ENCODE measurements around the gene HCN3. TPM values are rescaled to one million over a fixed set of nuclear protein-coding genes. Genes with fewer than 3 reads are reported as not detected.

HCN3 gene
- total RNA-seq, 4 donors from 2014 or later: 6.6 to 12.8 (median 10.4) TPM

DNA sequence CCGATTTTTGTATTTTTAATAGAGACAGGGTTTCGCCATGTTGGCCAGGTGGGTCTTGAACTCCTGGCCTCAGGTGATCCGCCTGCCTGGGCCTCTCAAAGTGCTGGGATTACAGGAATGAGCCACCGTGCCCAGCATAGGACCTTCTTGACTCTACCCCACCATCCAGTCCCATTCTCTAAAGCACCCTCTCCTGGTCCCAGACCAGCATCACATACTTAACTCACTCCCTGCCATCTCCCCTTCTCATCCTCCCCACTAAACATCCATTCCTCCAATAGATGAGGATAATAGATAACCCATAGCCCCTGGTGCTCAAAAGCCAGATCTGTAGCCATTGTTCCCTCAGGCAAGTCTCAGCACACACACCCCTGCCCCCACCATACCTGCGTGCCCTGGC, 24.1 kb upstream of the HCN3 start:
- WGBS: 86% methylated on average over 5 of the region's 5 CpGs
- Histone ChIP-seq H3K4me3 (no peak overlapping the region), H3K4me1 (peaks cover 50% of the 10 kb centered on the region), H3K27ac (no peak overlapping the region), H3K9me3 (no peaks in the 10 kb centered on the region), H3K36me3 (peaks cover 9% of the 10 kb centered on the region), H3K27me3 (no peaks in the 10 kb centered on the region)
- no peak for DNase-seq (ENCODE audit: low spot score in 2 of 2)
- no peak for TF ChIP-seq CTCF (IDR thresholded peaks at IDR 0.05)
- TF ChIP-seq POLR2A (IDR thresholded peaks at IDR 0.05): no peak
- no peak for TF ChIP-seq EP300 (IDR thresholded peaks at IDR 0.05)
- TF ChIP-seq POLR2AphosphoS5 (IDR thresholded peaks at IDR 0.05): no peak

DNA sequence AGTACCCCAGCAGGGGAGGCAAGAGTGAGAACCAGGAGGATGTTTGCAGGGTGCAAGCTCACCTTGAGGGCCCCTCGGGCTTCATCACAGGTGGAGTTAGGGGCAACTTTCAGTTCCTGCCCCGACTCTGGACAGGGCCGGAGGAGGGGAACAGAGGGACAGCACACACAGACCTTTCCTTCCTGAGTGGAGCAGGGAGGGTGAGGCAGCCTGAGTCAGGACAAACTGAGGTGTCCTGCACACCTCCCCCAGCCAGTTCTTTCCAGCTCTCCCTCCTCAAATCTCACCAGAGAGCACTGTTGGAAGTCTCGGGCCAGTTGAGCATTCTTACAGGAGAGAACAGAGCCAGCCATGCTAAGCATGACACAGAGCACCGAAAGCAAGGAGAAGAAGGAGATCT, 23.5 kb upstream of the HCN3 start:
- Histone ChIP-seq H3K27ac (no peak overlapping the region), H3K4me3 (peak overlapping the region; percentile 94)
- 65% methylated on average over 5 of the region's 5 CpGs for WGBS

DNA sequence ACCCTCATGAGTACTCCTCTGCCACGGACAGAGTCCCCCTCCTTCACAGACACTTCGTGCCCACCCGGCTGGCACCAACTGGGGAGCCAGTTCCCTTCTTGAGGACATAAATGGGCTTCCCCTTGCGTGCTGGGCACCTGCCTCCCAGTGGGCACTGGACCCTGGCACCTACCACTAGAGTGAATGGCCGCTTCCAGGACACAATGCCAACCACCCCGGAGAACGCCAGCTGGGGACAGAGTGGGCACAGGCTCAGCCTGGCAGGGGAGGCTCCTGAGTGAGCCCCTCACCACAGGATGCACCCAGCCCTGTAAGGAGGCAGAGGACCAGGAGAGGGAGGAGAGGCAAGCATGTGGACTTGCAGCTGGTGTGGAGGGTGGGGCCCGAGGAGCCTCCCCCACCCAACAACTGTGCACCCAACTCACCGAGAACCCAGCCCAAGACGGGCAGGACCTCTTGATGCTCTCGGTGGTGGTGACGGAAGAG, 23.0 kb upstream of the HCN3 start:
- WGBS: 7% methylated on average over 3 of the region's 12 CpGs
- TF ChIP-seq CTCF (IDR thresholded peaks at IDR 0.05) (no peak), POLR2AphosphoS5 (IDR thresholded peaks at IDR 0.05) (no peak), POLR2A (IDR thresholded peaks at IDR 0.05) (no peak)
- Histone ChIP-seq H3K9me3 (no peaks in the 10 kb centered on the region), H3K36me3 (peaks cover 13% of the 10 kb centered on the region), H3K4me3 (peak overlapping the region; percentile 94), H3K27me3 (no peaks in the 10 kb centered on the region), H3K4me1 (peaks cover 50% of the 10 kb centered on the region), H3K27ac (no peak overlapping the region)
- DNase-seq (ENCODE audit: low spot score in 2 of 2): peak in 1 of 2 donors; percentile 71

More for the DNA sequence above, 23.5 kb upstream of the HCN3 start:
- H3K4me1 ChIP-seq: peaks cover 50% of the 10 kb centered on the region
- no peak for DNase-seq (ENCODE audit: low spot score in 2 of 2)
- H3K36me3 ChIP-seq: peaks cover 13% of the 10 kb centered on the region
- no peaks in the 10 kb centered on the region for H3K27me3 ChIP-seq
- no peaks in the 10 kb centered on the region for H3K9me3 ChIP-seq
- TF ChIP-seq POLR2AphosphoS5 (IDR thresholded peaks at IDR 0.05): no peak
- no peak for TF ChIP-seq CTCF (IDR thresholded peaks at IDR 0.05)
- no peak for TF ChIP-seq EP300 (IDR thresholded peaks at IDR 0.05)
- TF ChIP-seq POLR2A (IDR thresholded peaks at IDR 0.05): no peak

DNA sequence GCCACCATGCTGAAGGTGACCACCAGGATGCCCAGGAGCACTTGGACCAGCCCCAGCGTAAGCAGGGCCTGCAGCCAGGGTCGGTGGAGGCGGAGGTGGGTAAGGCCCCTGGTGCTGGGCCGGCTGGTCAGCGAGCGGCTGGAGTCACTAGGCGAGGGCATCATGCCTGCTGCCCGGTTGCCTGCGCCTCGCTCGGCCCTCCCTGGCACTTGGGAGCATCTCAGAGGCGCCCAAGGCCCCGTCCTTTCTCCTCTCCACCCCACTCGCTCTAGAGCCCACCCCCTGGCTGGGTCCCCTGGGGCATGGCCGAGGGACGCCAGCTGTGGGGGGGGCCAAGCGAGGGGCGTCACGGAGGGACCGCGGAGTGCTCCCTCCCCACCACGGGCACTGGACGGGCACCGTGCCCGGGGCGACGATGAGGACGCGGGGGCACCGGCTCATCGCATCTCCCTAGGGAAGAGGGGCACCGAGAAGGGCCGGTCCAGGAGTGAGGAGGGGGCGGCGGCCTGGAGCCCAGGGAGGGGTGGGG, 22.5 kb upstream of the HCN3 start:
- TF ChIP-seq EP300 (IDR thresholded peaks at IDR 0.05): no peak
- TF ChIP-seq POLR2AphosphoS5 (IDR thresholded peaks at IDR 0.05): no peak
- no peak for TF ChIP-seq CTCF (IDR thresholded peaks at IDR 0.05)
- TF ChIP-seq POLR2A (IDR thresholded peaks at IDR 0.05): no peak
- peak overlapping the region; percentile 94 for H3K4me3 ChIP-seq
- no peaks in the 10 kb centered on the region for H3K27me3 ChIP-seq
- peaks cover 50% of the 10 kb centered on the region for H3K4me1 ChIP-seq
- under 1% methylated on average over 23 of the region's 35 CpGs for WGBS
- H3K27ac ChIP-seq: peak overlapping the region; percentile 96
- H3K36me3 ChIP-seq: peaks cover 18% of the 10 kb centered on the region
- no peaks in the 10 kb centered on the region for H3K9me3 ChIP-seq
- DNase-seq (ENCODE audit: low spot score in 2 of 2): peak in 1 of 2 donors; percentile 78

- WGBS: under 1% methylated on average over 48 of the region's 54 CpGs
- peak within 1 kb of the TSS; percentile 94 for H3K4me3 ChIP-seq
- peaks cover 48% of the 10 kb centered on the region for H3K4me1 ChIP-seq
- H3K27me3 ChIP-seq: no peaks in the 10 kb centered on the region
- peak; percentile 91 for DNase-seq (ENCODE audit: low spot score in 2 of 2)
- TF ChIP-seq POLR2A (IDR thresholded peaks at IDR 0.05) (no peak), POLR2AphosphoS5 (IDR thresholded peaks at IDR 0.05) (no peak), CTCF (IDR thresholded peaks at IDR 0.05) (no peak), EP300 (IDR thresholded peaks at IDR 0.05) (no peak)
- H3K36me3 ChIP-seq: peaks cover 25% of the 10 kb centered on the region
- no peaks in the 10 kb centered on the region for H3K9me3 ChIP-seq
- H3K27ac ChIP-seq: peak within 1 kb of the TSS; percentile 96
Observed at GRCh38 chr1:155255243-155256007, 21.8 kb upstream of the HCN3 start, which contains the start of gene ENTREP3. Gene ENTREP3, minus strand, starts transcription at chr1:155255483. Its CDS starts 606 bp downstream, at chr1:155254877.
